Loucy (cell line): ENCODE data around the gene SATB2.

Experiments used
- H2AFZ ChIP-seq: fragments of 200-600 bp; sonication (generic); 2 replicates; pipeline ENCODE4 v1.6.0; 2016; ENCODE audit warnings: antibody characterized with exemption, mild to moderate bottlenecking, low read length, moderate library complexity
- H3F3A ChIP-seq: fragments of 200-600 bp; 2 replicates; pipeline ENCODE4 v1.6.0; 2016; ENCODE audit warnings: antibody characterized with exemption, low read depth, mild to moderate bottlenecking
- H3K27me3 ChIP-seq: fragments of 200-600 bp; sonication (generic); 2 replicates; pipeline ENCODE4 v1.6.1; 2014; ENCODE audit warnings: low read length, mild to moderate bottlenecking; ENCODE audit not compliant: insufficient read depth, poor library complexity, severe bottlenecking
- H3K36me3 ChIP-seq: fragments of 200-600 bp; sonication (generic); 2 replicates; pipeline ENCODE4 v1.6.1; 2016; ENCODE audit warnings: low read length; ENCODE audit not compliant: insufficient read depth
- H3K4me1 ChIP-seq: fragments of 200-600 bp; sonication (generic); 2 replicates; pipeline ENCODE4 v1.5.1; 2014; ENCODE audit warnings: low read length, mild to moderate bottlenecking; ENCODE audit not compliant: insufficient read depth, poor library complexity, severe bottlenecking
- H3K4me2 ChIP-seq: fragments of 200-600 bp; sonication (generic); 2 replicates; pipeline ENCODE4 v1.6.0; 2014; ENCODE audit warnings: antibody characterized with exemption, low read length, low read depth, mild to moderate bottlenecking; ENCODE audit not compliant: poor library complexity, severe bottlenecking
- H3K4me3 ChIP-seq: fragments of 200-600 bp; sonication (generic); 2 replicates; pipeline ENCODE4 v1.5.1; 2014; ENCODE audit warnings: low read length, mild to moderate bottlenecking, mixed read lengths; ENCODE audit not compliant: poor library complexity, severe bottlenecking
- H3K79me2 ChIP-seq: fragments of 200-600 bp; sonication (generic); 2 replicates; pipeline ENCODE4 v1.6.1; 2014; ENCODE audit warnings: low read length; ENCODE audit not compliant: insufficient read depth
- H3K9ac ChIP-seq: fragments of 200-600 bp; sonication (generic); 2 replicates; pipeline ENCODE4 v1.6.0; 2014; ENCODE audit warnings: mild to moderate bottlenecking, low read depth, low read length, moderate library complexity; ENCODE audit not compliant: poor library complexity, severe bottlenecking
- H3K9me2 ChIP-seq: fragments of 200-600 bp; sonication (generic); replicated peaks from 2 replicates; pipeline ENCODE4 v1.6.1; 2016; ENCODE audit warnings: low read depth, low read length, mixed read lengths
- H3K9me3 ChIP-seq: fragments of 200-600 bp; sonication (generic); 2 replicates; pipeline ENCODE4 v1.6.1; 2014; ENCODE audit warnings: mild to moderate bottlenecking, antibody characterized with exemption, low read length, low read depth; ENCODE audit not compliant: insufficient read depth
- H4K20me1 ChIP-seq: fragments of 200-600 bp; sonication (generic); 2 replicates; pipeline ENCODE4 v1.6.0; 2014; ENCODE audit warnings: antibody characterized with exemption, low read length, mild to moderate bottlenecking; ENCODE audit not compliant: insufficient read depth, poor library complexity, severe bottlenecking
- EZH2phosphoT487 ChIP-seq: fragments of 200-600 bp; IDR thresholded peaks from 2 replicates; pipeline ENCODE4 v1.6.1; 2018; ENCODE audit warnings: antibody characterized with exemption, mild to moderate bottlenecking, moderate library complexity, borderline replicate concordance
- TF ChIP-seq, protein P1 (sequence below): fragments of 200-600 bp; sonication (generic); conservative IDR thresholded peaks from 2 replicates; pipeline ENCODE4 v1.5.1; 2014; ENCODE audit warnings: mild to moderate bottlenecking, antibody characterized with exemption, low read length

The SATB2 gene

DNA sequence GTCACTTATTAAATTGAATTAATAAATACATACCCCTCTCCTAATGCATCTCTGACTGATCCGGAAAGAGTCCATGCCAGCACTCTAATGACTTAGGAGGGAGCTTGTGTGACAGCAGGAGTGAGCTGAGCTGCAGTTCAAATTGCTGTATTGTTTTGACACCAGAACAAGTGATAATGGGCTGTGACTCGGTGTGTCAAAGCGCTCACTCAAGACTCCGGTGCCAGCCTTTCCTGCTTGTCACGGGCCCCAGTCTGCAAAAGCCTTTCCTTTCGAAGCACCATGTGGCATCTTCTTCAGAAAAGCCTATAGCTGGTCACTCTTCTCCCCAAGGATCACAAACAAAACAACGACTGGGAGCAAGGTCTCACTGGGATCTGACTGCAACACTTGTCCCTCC, 43.3 kb downstream of the SATB2 start:
- Histone ChIP-seq H3K79me2 (no peaks in the 10 kb centered on the region), H2AFZ (no peak overlapping the region), H3K27me3 (no peaks in the 10 kb centered on the region), H3K4me2 (no peak overlapping the region), H3K9me2 (no peaks in the 10 kb centered on the region), H3K4me1 (no peaks in the 10 kb centered on the region), H3F3A (no peaks in the 10 kb centered on the region), H3K9ac (no peak overlapping the region), H4K20me1 (no peaks in the 10 kb centered on the region), H3K4me3 (no peak overlapping the region), H3K36me3 (no peaks in the 10 kb centered on the region), H3K9me3 (no peaks in the 10 kb centered on the region)
- no peak for TF ChIP-seq EZH2phosphoT487
- TF ChIP-seq, protein P1, sequence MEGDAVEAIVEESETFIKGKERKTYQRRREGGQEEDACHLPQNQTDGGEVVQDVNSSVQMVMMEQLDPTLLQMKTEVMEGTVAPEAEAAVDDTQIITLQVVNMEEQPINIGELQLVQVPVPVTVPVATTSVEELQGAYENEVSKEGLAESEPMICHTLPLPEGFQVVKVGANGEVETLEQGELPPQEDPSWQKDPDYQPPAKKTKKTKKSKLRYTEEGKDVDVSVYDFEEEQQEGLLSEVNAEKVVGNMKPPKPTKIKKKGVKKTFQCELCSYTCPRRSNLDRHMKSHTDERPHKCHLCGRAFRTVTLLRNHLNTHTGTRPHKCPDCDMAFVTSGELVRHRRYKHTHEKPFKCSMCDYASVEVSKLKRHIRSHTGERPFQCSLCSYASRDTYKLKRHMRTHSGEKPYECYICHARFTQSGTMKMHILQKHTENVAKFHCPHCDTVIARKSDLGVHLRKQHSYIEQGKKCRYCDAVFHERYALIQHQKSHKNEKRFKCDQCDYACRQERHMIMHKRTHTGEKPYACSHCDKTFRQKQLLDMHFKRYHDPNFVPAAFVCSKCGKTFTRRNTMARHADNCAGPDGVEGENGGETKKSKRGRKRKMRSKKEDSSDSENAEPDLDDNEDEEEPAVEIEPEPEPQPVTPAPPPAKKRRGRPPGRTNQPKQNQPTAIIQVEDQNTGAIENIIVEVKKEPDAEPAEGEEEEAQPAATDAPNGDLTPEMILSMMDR: no peak

DNA sequence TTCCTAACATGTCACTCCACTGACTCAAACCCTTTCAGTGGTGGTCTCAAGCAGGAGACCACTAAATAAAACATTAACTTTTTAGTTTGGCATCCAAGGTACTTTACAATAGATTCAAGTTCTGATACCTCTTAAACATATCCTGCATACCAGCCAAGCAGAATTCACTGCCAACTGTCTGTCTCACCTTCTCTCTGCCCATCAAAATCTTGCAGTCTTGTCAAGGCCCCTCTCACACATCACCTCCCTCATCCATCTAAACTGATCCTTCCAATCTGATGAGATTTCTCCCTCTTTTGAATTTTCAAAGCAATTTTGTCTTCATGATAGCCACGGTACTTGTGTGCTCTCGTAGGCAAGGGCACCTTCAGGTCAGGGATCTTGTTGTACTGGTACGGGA, 43.7 kb downstream of the SATB2 start:
- Histone ChIP-seq H3K9me3 (no peaks in the 10 kb centered on the region), H4K20me1 (no peaks in the 10 kb centered on the region), H2AFZ (no peak overlapping the region), H3K27me3 (no peaks in the 10 kb centered on the region), H3K36me3 (no peaks in the 10 kb centered on the region), H3K4me2 (no peak overlapping the region), H3K4me3 (no peak overlapping the region), H3K9me2 (no peaks in the 10 kb centered on the region), H3K9ac (no peak overlapping the region), H3F3A (no peaks in the 10 kb centered on the region), H3K79me2 (no peaks in the 10 kb centered on the region), H3K4me1 (no peaks in the 10 kb centered on the region)
- no peak for TF ChIP-seq EZH2phosphoT487
- TF ChIP-seq, protein P1: no peak

DNA sequence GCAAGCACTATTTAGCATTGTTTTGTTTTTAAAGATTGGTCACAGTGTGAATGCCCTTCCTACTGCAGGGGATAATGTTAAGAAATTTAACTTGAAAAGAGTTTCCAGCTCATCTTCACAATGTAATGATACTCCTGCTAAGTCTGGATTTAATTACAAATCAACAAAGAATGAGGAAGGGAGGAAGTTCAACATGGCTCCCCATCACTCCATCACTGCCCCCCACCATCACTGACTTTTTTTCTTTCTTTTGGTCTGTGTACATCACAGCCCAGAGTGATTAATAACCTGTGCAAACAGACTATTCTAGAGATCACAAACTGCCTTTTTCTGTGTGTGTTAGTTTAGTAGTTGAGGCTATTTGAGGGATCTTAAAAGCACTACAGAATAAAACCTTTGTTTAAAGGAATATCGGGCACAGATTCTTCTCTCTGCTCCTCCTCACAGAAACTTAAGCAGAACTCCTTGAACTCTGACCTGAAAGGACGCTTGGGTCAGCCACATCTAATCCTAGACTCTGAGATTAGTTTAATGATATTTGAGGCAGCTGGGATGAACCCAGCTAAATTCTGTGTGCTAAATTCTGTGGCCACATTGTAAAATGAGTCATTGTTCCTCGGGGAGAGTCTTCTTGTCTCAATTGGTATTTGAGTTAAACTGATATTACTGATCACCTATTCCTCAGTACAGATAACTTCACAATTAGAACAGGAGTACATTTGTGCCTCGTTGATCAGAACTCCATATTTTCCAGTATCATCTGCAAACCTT, 47.8 kb downstream of the SATB2 start:
- H3K9me2 ChIP-seq: no peaks in the 10 kb centered on the region

More for the DNA sequence above, 47.8 kb downstream of the SATB2 start:
- no peaks in the 10 kb centered on the region for H3K9me3 ChIP-seq
- no peak overlapping the region for H2AFZ ChIP-seq
- H3K79me2 ChIP-seq: no peaks in the 10 kb centered on the region
- H3K4me3 ChIP-seq: no peak overlapping the region
- no peaks in the 10 kb centered on the region for H4K20me1 ChIP-seq
- H3F3A ChIP-seq: no peaks in the 10 kb centered on the region
- H3K27me3 ChIP-seq: no peaks in the 10 kb centered on the region
- H3K36me3 ChIP-seq: no peaks in the 10 kb centered on the region
- no peak overlapping the region for H3K4me2 ChIP-seq
- TF ChIP-seq, protein P1: no peak
- no peak for TF ChIP-seq EZH2phosphoT487
- no peaks in the 10 kb centered on the region for H3K4me1 ChIP-seq
- no peak overlapping the region for H3K9ac ChIP-seq
